Activated T-cell treated with anti-CD3 and anti-CD28 coated beads, Interleukin-2, amount 50 U/mL, for 48 hours (primary cell): ENCODE data around the gene DYRK3.

Experiments used
- DNase-seq, 2 experiments: peaks; one replicate each; pipeline ENCODE4 v3.0.0-alpha.2; 2020

DYRK3 gene

GRCh38 chr1:206662396-206663092 lies 27.2 kb downstream of the DYRK3 start:
- DNase-seq: peak in 1 of 2 experiments; percentile 31

GRCh38 chr1:206663362-206663761 lies 28.0 kb downstream of the DYRK3 start:
- no peak for DNase-seq

GRCh38 chr1:206663832-206664652 lies 28.7 kb downstream of the DYRK3 start:
- DNase-seq: peak; percentile 82 to 83

- no peak for DNase-seq
Observed at GRCh38 chr1:206664740-206665139, 29.4 kb downstream of the DYRK3 start.

GRCh38 chr1:206666031-206666561 lies 30.8 kb downstream of the DYRK3 start:
- DNase-seq: no peak

- no peak for DNase-seq
Observed at GRCh38 chr1:206666954-206667665, 31.8 kb downstream of the DYRK3 start.

GRCh38 chr1:206668351-206668750 lies 33.0 kb downstream of the DYRK3 start:
- no peak for DNase-seq

- DNase-seq: no peak
Observed at GRCh38 chr1:206668874-206669410, 33.6 kb downstream of the DYRK3 start.

- DNase-seq: no peak
Observed at GRCh38 chr1:206672011-206672688, 36.8 kb downstream of the DYRK3 start.

- DNase-seq: no peak
Observed at GRCh38 chr1:206672844-206673758, 37.8 kb downstream of the DYRK3 start.

- no peak for DNase-seq
Observed at GRCh38 chr1:206674236-206674635, 38.9 kb downstream of the DYRK3 start.

GRCh38 chr1:206674745-206675175 lies 39.4 kb downstream of the DYRK3 start:
- DNase-seq: no peak

GRCh38 chr1:206676499-206676898 lies 41.2 kb downstream of the DYRK3 start:
- DNase-seq: no peak

- no peak for DNase-seq
Observed at GRCh38 chr1:206678490-206678889, 43.2 kb downstream of the DYRK3 start.

GRCh38 chr1:206679738-206680211 lies 44.4 kb downstream of the DYRK3 start:
- DNase-seq: no peak

- no peak for DNase-seq
Observed at GRCh38 chr1:206680279-206680678, 44.9 kb downstream of the DYRK3 start.

- DNase-seq: no peak
Observed at GRCh38 chr1:206681359-206681758, 46.0 kb downstream of the DYRK3 start.

- no peak for DNase-seq
Observed at GRCh38 chr1:206682111-206682510, 46.8 kb downstream of the DYRK3 start.

- DNase-seq: no peak
Observed at GRCh38 chr1:206683313-206683712, 48.0 kb downstream of the DYRK3 start.

- DNase-seq: no peak
Observed at GRCh38 chr1:206684003-206684402, 48.7 kb downstream of the DYRK3 start.
